Lung (tissue), 12 donors: Measurements from ENCODE around the gene COQ2. TPM values are rescaled to one million over a fixed set of nuclear protein-coding genes. Genes with fewer than 3 reads are reported as not detected.
"Not testable (repeated sequence)": the region's sequence is repeated elsewhere in the genome, so short reads cannot be mapped to it uniquely, and the experiment has no call there.

Experiments
- ATAC-seq: fragments of 200-7000 bp; cut with Tn5 transposase; one replicate; pipeline ENCODE4 v1.9.1; 2020; ENCODE audit warnings: moderate number of reproducible peaks; ENCODE audit not compliant: insufficient read depth, low FRiP score
- DNase-seq, 3 donors: peaks; one replicate each; pipeline ENCODE4 v3.0.0-alpha.2; 2013 to 2017
- H3K27ac ChIP-seq, 2 donors: one replicate each; pipeline ENCODE4 v1.5.1; 2013; ENCODE audit warnings: mild to moderate bottlenecking in 2 of 2, moderate library complexity in 2 of 2, control low read depth in 1 of 2, inconsistent platforms in 1 of 2, low read depth in 1 of 2, low read length in 1 of 2
- H3K27me3 ChIP-seq, 3 donors: one replicate each; pipeline ENCODE4 v1.5.1; 2013; ENCODE audit warnings: low read length in 2 of 3; ENCODE audit not compliant: control insufficient read depth in 3 of 3, insufficient read depth in 3 of 3
- H3K36me3 ChIP-seq, 4 donors: one replicate each; pipeline ENCODE4 v1.5.1; 2013; ENCODE audit warnings: low read length in 4 of 4, mild to moderate bottlenecking in 1 of 4, moderate library complexity in 1 of 4; ENCODE audit not compliant: control insufficient read depth in 4 of 4, insufficient read depth in 4 of 4
- H3K4me1 ChIP-seq, 5 donors: one replicate each; pipeline ENCODE4 v1.5.1; 2013; ENCODE audit warnings: low read length in 5 of 5, mild to moderate bottlenecking in 2 of 5, moderate library complexity in 1 of 5; ENCODE audit not compliant: control insufficient read depth in 5 of 5, insufficient read depth in 5 of 5
- H3K4me3 ChIP-seq: one replicate; pipeline ENCODE4 v1.5.1; 2013; ENCODE audit warnings: mild to moderate bottlenecking, control low read depth, moderate library complexity
- H3K9ac ChIP-seq, 2 donors: one replicate each; pipeline ENCODE4 v1.5.1; 2013; ENCODE audit warnings: low read length in 2 of 2, control low read depth in 1 of 2; ENCODE audit not compliant: insufficient read depth in 1 of 2
- H3K9me3 ChIP-seq, 4 donors: one replicate each; pipeline ENCODE4 v1.5.1; 2013; ENCODE audit warnings: low read length in 3 of 4, mild to moderate bottlenecking in 1 of 4, moderate library complexity in 1 of 4; ENCODE audit not compliant: control insufficient read depth in 4 of 4, insufficient read depth in 3 of 4
- WGBS, 2 donors: extraction: QIAGEN DNeasy Blood & Tissue Kit; methylation state at CpG; one replicate each; pipeline ENCODE4 v1.1.7; 2013; 5-methylcytosine and 5-hydroxymethylcytosine counted together
- polyA plus RNA-seq, 2 donors: library from polyadenylated mRNA; stranded (reverse); fragments of 200-250 nt; gene quantifications; one replicate each; pipeline ENCODE4 v1.2.1, GENCODE V29; 2013
- total RNA-seq, 2 donors: library from RNA; depleted of rRNA in 1 of 2; stranded (reverse); fragments of >200 nt in 1 of 2; gene quantifications; one replicate each; pipeline ENCODE4 v1.2.1, GENCODE V29; 2014 to 2021
- TF ChIP-seq, protein P1 (sequence below): IDR thresholded peaks from 2 replicates; pipeline ENCODE4 v1.5.1; 2012; ENCODE audit warnings: mild to moderate bottlenecking; ENCODE audit errors: control extremely low read depth, extremely low read depth
- donor health status: control.
- donor health status: control.
- donor health status: Bipolar disorder and iron deficiency.
- donor health status: healthy.
- donor health status: DM: yes; HTN: yes; CAD: no.

The COQ2 gene
- total and polyA plus RNA-seq, 4 donors = 7.5 to 15.1 (median 9.6) TPM

DNA sequence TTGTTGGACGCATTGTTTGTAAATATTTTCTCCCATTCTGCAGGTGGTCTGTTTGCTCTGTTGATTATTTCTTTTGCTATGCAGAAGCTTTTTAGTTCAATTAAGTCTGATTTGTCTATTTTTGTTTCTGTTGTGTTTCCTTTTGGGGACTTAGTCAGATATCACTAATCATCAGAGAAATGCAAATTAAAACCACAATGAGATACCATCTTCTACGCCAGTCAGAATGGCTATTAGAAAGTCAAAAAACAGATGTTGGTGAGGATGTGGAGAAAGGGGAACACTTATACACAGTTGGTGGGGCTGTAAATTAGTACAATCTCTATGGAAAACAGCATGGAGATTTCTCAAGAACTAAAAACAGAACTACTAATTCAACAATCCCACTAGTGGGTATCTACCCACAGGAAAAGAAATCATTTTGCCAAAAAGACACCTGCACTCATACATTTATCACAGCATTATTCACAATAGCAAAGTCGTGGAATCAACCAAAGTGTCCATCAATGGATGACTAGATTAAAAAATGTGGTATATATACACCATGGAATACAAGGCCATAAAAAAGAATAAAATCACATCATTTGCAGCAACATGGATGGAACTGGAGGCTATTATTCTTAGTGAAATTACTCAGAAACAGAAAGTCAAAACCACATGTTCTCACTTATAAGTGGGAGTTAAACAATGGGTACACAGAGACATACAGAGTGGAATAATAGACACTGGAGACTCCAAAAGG is 8.1 kb downstream of the COQ2 start:
- no peak for DNase-seq
- peaks cover 2 to 22% (median 5%) of the 10 kb centered on the region in 4 donors for H3K36me3 ChIP-seq
- WGBS, 2 donors = 51 to 76% methylated on average over 3 of the region's 3 CpGs
- TF ChIP-seq, protein P1, sequence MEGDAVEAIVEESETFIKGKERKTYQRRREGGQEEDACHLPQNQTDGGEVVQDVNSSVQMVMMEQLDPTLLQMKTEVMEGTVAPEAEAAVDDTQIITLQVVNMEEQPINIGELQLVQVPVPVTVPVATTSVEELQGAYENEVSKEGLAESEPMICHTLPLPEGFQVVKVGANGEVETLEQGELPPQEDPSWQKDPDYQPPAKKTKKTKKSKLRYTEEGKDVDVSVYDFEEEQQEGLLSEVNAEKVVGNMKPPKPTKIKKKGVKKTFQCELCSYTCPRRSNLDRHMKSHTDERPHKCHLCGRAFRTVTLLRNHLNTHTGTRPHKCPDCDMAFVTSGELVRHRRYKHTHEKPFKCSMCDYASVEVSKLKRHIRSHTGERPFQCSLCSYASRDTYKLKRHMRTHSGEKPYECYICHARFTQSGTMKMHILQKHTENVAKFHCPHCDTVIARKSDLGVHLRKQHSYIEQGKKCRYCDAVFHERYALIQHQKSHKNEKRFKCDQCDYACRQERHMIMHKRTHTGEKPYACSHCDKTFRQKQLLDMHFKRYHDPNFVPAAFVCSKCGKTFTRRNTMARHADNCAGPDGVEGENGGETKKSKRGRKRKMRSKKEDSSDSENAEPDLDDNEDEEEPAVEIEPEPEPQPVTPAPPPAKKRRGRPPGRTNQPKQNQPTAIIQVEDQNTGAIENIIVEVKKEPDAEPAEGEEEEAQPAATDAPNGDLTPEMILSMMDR = no peak
- no peak overlapping the region for H3K9ac ChIP-seq
- H3K4me3 ChIP-seq = no peak overlapping the region
- no peak for ATAC-seq
- no peaks in the 10 kb centered on the region for H3K27me3 ChIP-seq
- H3K9me3 ChIP-seq = no peaks in the 10 kb centered on the region
- H3K27ac ChIP-seq = no peak overlapping the region
- no peaks in the 10 kb centered on the region for H3K4me1 ChIP-seq

GRCh38 chr4:83273926-83274325 is 10.7 kb downstream of the COQ2 start:
- H3K27me3 ChIP-seq, H3K4me1 ChIP-seq, H3K9me3 ChIP-seq, DNase-seq, ATAC-seq, H3K9ac ChIP-seq, H3K27ac ChIP-seq, H3K4me3 ChIP-seq: not testable (repeated sequence)
- 84 to 95% methylated on average over 3 of the region's 3 CpGs for WGBS, 2 donors
- H3K36me3 ChIP-seq = peaks cover 5 to 32% (median 7%) of the 10 kb centered on the region in 4 donors

GRCh38 chr4:83272900-83273299 is 11.7 kb downstream of the COQ2 start:
- no peak overlapping the region for H3K9ac ChIP-seq
- no peaks in the 10 kb centered on the region for H3K27me3 ChIP-seq
- WGBS, 2 donors = 86 to 88% methylated on average over 5 of the region's 5 CpGs
- ATAC-seq = no peak
- H3K4me3 ChIP-seq = no peak overlapping the region
- no peak for DNase-seq
- H3K27ac ChIP-seq = no peak overlapping the region
- no peaks in the 10 kb centered on the region for H3K4me1 ChIP-seq
- no peaks in the 10 kb centered on the region for H3K9me3 ChIP-seq
- TF ChIP-seq, protein P1 = no peak
- peaks cover 7 to 39% (median 9%) of the 10 kb centered on the region in 4 donors for H3K36me3 ChIP-seq

GRCh38 chr4:83269256-83269655 is 15.3 kb downstream of the COQ2 start:
- Histone ChIP-seq H3K27ac (no peak overlapping the region), H3K9me3 (no peaks in the 10 kb centered on the region), H3K27me3 (no peaks in the 10 kb centered on the region), H3K9ac (no peak overlapping the region), H3K4me3 (no peak overlapping the region), H3K36me3 (peaks cover 4 to 31% (median 15%) of the 10 kb centered on the region in 4 donors), H3K4me1 (no peaks in the 10 kb centered on the region)
- WGBS, 2 donors = 42 to 82% methylated on average over 1 of the region's 1 CpG
- TF ChIP-seq, protein P1 = no peak
- ATAC-seq = no peak
- DNase-seq = no peak
